ENCODE data around the gene QPCTL. TPM values are rescaled to one million over a fixed set of nuclear protein-coding genes. Genes with fewer than 3 reads are reported as not detected.

QPCTL gene
- total and polyA plus RNA-seq, 2 of the 13 experiments (the other 11 are each of a cell fraction or from before 2014, with no cell fraction given): 16.0 to 19.1 TPM

DNA sequence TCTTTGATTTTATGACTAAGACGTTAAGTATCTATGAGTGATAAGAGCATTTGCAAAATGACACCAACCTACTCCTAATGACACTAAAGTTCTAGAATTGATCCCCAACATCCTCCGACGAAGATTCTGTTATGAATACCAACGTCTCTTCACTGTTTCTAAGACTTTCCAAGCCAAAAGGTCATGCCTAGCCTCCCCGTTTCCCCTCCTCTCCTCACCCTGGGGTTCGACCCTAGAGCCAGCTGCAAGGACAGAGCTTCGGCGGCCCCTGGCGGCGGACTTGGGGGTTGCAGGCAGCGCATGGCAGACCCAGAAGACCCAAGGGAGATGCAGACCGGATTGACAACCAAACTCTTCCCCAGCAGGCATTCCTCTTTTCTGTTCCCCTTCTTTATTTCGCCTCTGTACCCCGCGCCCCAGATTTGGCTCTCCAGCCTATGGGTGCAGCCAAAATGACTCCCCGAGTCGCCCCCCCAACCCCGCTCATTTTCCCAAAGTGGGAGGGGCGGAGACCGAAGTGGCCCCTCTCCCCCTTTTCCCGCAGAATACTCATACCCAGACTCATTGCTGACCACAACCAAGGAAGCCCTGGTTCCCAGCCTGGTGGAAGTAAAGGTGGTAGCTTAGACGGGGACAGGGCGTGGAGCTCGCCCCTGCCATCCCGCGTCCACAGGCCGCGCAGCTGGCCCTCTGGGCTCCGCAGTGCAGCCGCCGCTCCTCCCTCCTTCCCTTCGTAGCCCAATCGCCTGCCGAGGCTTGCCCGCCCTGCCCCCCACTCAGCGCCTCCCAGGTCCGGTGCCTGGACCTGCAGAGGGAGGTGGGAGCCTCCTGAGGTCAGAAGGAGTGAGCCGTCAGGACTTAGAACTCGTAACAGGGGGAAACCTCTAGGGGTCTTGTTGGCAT, 49.2 kb upstream of the QPCTL start (continued):
- TF ChIP-seq, protein P1, sequence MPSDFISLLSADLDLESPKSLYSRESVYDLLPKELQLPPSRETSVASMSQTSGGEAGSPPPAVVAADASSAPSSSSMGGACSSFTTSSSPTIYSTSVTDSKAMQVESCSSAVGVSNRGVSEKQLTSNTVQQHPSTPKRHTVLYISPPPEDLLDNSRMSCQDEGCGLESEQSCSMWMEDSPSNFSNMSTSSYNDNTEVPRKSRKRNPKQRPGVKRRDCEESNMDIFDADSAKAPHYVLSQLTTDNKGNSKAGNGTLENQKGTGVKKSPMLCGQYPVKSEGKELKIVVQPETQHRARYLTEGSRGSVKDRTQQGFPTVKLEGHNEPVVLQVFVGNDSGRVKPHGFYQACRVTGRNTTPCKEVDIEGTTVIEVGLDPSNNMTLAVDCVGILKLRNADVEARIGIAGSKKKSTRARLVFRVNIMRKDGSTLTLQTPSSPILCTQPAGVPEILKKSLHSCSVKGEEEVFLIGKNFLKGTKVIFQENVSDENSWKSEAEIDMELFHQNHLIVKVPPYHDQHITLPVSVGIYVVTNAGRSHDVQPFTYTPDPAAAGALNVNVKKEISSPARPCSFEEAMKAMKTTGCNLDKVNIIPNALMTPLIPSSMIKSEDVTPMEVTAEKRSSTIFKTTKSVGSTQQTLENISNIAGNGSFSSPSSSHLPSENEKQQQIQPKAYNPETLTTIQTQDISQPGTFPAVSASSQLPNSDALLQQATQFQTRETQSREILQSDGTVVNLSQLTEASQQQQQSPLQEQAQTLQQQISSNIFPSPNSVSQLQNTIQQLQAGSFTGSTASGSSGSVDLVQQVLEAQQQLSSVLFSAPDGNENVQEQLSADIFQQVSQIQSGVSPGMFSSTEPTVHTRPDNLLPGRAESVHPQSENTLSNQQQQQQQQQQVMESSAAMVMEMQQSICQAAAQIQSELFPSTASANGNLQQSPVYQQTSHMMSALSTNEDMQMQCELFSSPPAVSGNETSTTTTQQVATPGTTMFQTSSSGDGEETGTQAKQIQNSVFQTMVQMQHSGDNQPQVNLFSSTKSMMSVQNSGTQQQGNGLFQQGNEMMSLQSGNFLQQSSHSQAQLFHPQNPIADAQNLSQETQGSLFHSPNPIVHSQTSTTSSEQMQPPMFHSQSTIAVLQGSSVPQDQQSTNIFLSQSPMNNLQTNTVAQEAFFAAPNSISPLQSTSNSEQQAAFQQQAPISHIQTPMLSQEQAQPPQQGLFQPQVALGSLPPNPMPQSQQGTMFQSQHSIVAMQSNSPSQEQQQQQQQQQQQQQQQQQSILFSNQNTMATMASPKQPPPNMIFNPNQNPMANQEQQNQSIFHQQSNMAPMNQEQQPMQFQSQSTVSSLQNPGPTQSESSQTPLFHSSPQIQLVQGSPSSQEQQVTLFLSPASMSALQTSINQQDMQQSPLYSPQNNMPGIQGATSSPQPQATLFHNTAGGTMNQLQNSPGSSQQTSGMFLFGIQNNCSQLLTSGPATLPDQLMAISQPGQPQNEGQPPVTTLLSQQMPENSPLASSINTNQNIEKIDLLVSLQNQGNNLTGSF (CRISPR knock-in tag; IDR thresholded peaks at IDR 0.05): no peak
- TF ChIP-seq HNF4A (CRISPR knock-in tag; IDR thresholded peaks at IDR 0.05) (no peak), CREB1 (IDR thresholded peaks at IDR 0.05) (no peak), CREB1 (CRISPR knock-in tag; IDR thresholded peaks at IDR 0.05) (no peak), KLF6 (CRISPR knock-in tag; IDR thresholded peaks at IDR 0.05) (no peak), THAP11 (CRISPR knock-in tag; IDR thresholded peaks at IDR 0.05) (peak; percentile 74), ZBTB7A (CRISPR knock-in tag; IDR thresholded peaks at IDR 0.05) (no peak), SMC3 (IDR thresholded peaks at IDR 0.05; ENCODE audit: low read length) (peak; percentile 56; the same call in 1 of the 2 replicates), SNAI1 (CRISPR knock-in tag; IDR thresholded peaks at IDR 0.05; ENCODE audit: borderline replicate concordance) (no peak), ZFP90 (CRISPR knock-in tag; IDR thresholded peaks at IDR 0.05; ENCODE audit: borderline replicate concordance) (0 out of 2 replicates have a peak, but pooled peaks have one; percentile 22), MAFF (IDR thresholded peaks at IDR 0.05; ENCODE audit: low read depth, low read length) (no peak), ZNF569 (CRISPR knock-in tag; IDR thresholded peaks at IDR 0.05; ENCODE audit: borderline replicate concordance) (no peak), SIX4 (CRISPR knock-in tag; IDR thresholded peaks at IDR 0.05) (no peak), ZBTB7B (CRISPR knock-in tag; IDR thresholded peaks at IDR 0.05) (no peak), RFXAP (CRISPR knock-in tag; IDR thresholded peaks at IDR 0.05; ENCODE audit: borderline replicate concordance) (no peak)
- TF ChIP-seq, protein P2, sequence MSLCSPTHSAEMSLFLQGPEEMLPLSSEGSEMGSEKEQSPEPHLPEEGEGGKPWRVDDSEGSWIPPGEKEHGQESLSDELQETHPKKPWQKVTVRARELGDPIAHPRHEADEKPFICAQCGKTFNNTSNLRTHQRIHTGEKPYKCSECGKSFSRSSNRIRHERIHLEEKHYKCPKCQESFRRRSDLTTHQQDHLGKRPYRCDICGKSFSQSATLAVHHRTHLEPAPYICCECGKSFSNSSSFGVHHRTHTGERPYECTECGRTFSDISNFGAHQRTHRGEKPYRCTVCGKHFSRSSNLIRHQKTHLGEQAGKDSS (CRISPR knock-in tag; IDR thresholded peaks at IDR 0.05; ENCODE audit: borderline replicate concordance, low read depth): no peak
- TF ChIP-seq, protein P3, sequence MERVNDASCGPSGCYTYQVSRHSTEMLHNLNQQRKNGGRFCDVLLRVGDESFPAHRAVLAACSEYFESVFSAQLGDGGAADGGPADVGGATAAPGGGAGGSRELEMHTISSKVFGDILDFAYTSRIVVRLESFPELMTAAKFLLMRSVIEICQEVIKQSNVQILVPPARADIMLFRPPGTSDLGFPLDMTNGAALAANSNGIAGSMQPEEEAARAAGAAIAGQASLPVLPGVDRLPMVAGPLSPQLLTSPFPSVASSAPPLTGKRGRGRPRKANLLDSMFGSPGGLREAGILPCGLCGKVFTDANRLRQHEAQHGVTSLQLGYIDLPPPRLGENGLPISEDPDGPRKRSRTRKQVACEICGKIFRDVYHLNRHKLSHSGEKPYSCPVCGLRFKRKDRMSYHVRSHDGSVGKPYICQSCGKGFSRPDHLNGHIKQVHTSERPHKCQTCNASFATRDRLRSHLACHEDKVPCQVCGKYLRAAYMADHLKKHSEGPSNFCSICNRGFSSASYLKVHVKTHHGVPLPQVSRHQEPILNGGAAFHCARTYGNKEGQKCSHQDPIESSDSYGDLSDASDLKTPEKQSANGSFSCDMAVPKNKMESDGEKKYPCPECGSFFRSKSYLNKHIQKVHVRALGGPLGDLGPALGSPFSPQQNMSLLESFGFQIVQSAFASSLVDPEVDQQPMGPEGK (CRISPR knock-in tag; IDR thresholded peaks at IDR 0.05): peak; percentile 53; the same call in 1 of the 2 replicates
- TF ChIP-seq, protein P4, sequence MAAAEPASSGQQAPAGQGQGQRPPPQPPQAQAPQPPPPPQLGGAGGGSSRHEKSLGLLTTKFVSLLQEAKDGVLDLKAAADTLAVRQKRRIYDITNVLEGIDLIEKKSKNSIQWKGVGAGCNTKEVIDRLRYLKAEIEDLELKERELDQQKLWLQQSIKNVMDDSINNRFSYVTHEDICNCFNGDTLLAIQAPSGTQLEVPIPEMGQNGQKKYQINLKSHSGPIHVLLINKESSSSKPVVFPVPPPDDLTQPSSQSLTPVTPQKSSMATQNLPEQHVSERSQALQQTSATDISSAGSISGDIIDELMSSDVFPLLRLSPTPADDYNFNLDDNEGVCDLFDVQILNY (CRISPR knock-in tag; conservative IDR thresholded peaks at IDR 0.05): no peak
- TF ChIP-seq, protein P5, sequence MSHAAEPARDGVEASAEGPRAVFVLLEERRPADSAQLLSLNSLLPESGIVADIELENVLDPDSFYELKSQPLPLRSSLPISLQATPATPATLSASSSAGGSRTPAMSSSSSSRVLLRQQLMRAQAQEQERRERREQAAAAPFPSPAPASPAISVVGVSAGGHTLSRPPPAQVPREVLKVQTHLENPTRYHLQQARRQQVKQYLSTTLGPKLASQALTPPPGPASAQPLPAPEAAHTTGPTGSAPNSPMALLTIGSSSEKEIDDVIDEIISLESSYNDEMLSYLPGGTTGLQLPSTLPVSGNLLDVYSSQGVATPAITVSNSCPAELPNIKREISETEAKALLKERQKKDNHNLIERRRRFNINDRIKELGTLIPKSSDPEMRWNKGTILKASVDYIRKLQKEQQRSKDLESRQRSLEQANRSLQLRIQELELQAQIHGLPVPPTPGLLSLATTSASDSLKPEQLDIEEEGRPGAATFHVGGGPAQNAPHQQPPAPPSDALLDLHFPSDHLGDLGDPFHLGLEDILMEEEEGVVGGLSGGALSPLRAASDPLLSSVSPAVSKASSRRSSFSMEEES (CRISPR knock-in tag; IDR thresholded peaks at IDR 0.05): no peak
